RWPE2 (cell line): Measurements from ENCODE around the gene LOC128125822.

ENCODE experiments used
- ATAC-seq: fragments of 200-7000 bp; cut with Tn5 transposase; 3 replicates; pipeline ENCODE4 v1.9.1; 2021; ENCODE audit warnings: low read depth
- DNase-seq: peaks from one replicate; pipeline ENCODE4 v3.0.0-alpha.2; 2020; ENCODE audit warnings: low spot score
- H3K27ac ChIP-seq: fragments of 450-650 bp; 2 replicates; pipeline ENCODE4 v1.5.1; 2017; ENCODE audit warnings: mild to moderate bottlenecking; ENCODE audit not compliant: poor library complexity, severe bottlenecking
- H3K27me3 ChIP-seq: fragments of 250-450 bp; sonication (Bioruptor Pico); 2 replicates; pipeline ENCODE4 v1.5.1; 2021; ENCODE audit warnings: mild to moderate bottlenecking, moderate library complexity; ENCODE audit not compliant: insufficient read depth, poor library complexity, severe bottlenecking
- H3K36me3 ChIP-seq: fragments of 250-450 bp; sonication (Bioruptor Pico); 2 replicates; pipeline ENCODE4 v1.5.1; 2020; ENCODE audit warnings: low read depth, mild to moderate bottlenecking, moderate library complexity
- H3K4me1 ChIP-seq: fragments of 250-450 bp; sonication (Bioruptor Pico); 2 replicates; pipeline ENCODE4 v1.5.1; 2021; ENCODE audit warnings: mild to moderate bottlenecking, moderate library complexity; ENCODE audit not compliant: insufficient read depth, poor library complexity, severe bottlenecking
- H3K4me3 ChIP-seq: fragments of 250-450 bp; sonication (Bioruptor Pico); 2 replicates; pipeline ENCODE4 v1.5.1; 2021; ENCODE audit warnings: mild to moderate bottlenecking, moderate library complexity; ENCODE audit not compliant: severe bottlenecking
- H3K9me3 ChIP-seq: fragments of 250-450 bp; sonication (Bioruptor Pico); 2 replicates; pipeline ENCODE4 v1.5.1; 2021; ENCODE audit warnings: mild to moderate bottlenecking, moderate library complexity; ENCODE audit not compliant: severe bottlenecking
- TF ChIP-seq, protein P1 (sequence below): fragments of 450-650 bp; IDR thresholded peaks from one replicate; pipeline ENCODE4 v1.5.1; 2017; ENCODE audit warnings: mild to moderate bottlenecking, moderate library complexity; ENCODE audit not compliant: poor library complexity, severe bottlenecking

Gene LOC128125822

DNA sequence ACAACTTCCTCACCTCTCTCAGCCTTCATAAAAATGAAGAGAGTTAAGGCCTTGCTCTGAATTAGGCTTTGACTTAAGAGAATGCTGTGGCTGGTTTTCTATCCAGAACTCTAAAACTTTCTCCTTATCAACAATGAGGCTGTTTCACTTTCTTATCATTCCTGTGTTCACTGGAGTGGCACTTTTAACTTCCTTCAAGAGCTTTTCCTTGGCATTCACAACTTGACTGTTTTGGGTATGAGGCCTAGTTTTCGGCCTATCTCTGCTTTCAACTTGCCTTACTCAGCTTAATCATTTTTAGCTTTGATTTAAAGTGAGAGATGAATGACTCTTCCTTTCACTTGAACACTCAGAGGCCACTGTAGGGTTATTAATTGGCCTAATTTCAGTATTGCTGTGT, 4.3 kb upstream of the LOC128125822 start:
- Histone ChIP-seq H3K4me3 (no peak overlapping the region), H3K27ac (no peak overlapping the region), H3K4me1 (peaks cover 43% of the 10 kb centered on the region), H3K9me3 (no peaks in the 10 kb centered on the region), H3K36me3 (peaks cover 5% of the 10 kb centered on the region), H3K27me3 (no peaks in the 10 kb centered on the region)
- DNase-seq, result no peak
- TF ChIP-seq, protein P1, sequence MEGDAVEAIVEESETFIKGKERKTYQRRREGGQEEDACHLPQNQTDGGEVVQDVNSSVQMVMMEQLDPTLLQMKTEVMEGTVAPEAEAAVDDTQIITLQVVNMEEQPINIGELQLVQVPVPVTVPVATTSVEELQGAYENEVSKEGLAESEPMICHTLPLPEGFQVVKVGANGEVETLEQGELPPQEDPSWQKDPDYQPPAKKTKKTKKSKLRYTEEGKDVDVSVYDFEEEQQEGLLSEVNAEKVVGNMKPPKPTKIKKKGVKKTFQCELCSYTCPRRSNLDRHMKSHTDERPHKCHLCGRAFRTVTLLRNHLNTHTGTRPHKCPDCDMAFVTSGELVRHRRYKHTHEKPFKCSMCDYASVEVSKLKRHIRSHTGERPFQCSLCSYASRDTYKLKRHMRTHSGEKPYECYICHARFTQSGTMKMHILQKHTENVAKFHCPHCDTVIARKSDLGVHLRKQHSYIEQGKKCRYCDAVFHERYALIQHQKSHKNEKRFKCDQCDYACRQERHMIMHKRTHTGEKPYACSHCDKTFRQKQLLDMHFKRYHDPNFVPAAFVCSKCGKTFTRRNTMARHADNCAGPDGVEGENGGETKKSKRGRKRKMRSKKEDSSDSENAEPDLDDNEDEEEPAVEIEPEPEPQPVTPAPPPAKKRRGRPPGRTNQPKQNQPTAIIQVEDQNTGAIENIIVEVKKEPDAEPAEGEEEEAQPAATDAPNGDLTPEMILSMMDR, result no peak
- ATAC-seq, result no peak

DNA sequence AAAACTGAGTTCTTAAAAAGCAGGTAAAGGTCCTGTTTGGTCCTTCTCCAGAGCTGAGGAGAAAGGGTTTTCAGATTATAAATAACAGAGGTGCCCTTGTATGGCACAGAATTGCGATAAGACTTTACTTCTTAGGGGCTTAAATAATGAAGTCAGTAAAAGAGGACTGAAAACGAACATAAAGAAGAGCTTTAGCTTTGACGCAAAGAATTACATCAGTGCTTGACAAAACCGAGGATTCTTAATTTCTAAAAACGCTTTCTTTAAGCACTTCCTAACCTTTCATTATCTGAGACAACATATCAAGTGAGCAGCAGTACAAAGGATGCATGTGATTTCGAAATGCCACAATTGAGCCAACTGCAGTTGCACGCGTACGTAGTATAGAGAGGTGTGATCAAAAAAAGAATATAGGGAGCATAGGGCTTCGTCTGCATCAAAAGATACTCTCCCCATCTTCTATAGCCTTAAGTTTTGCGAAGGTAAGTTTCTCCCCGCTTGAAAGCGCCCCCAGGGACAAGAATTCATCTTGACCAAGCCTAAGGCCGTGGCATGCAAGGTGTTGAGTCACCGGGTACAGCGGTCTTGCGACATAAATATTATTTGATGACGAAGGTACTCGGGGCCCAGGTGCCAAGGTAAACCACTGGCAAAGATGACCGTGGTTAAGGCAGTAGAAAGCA, 778 bp upstream of the LOC128125822 start:
- Histone ChIP-seq H3K36me3 (peaks cover 41% of the 10 kb centered on the region), H3K27me3 (no peaks in the 10 kb centered on the region), H3K9me3 (no peaks in the 10 kb centered on the region), H3K27ac (peak overlapping the region; percentile 97), H3K4me3 (peak overlapping the region; percentile 76), H3K4me1 (peaks cover 22% of the 10 kb centered on the region)
- peak; percentile 57 for ATAC-seq
- peak; percentile 90 for DNase-seq
- TF ChIP-seq, protein P1, result peak; percentile 39

DNA sequence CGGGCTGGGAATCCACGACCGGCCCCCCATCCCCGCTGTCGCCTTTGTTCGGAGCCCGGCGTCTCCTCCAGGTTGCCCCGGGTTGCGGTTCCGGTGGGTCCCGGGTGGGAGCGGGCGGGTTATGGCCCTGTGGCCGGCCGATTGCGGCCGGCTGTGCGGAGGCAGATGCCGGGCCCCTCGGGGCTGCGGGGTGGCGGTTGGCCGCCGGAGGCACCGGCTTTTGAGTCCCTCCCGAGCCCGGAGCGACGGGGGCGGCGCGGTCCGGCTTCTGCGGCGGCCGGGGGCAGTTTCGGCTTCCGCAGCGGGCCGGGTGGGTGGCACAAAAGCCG, 431 bp downstream of the LOC128125822 start:
- peak overlapping the region; percentile 97 for H3K27ac ChIP-seq
- peak overlapping the region; percentile 76 for H3K4me3 ChIP-seq
- DNase-seq, result no peak
- no peaks in the 10 kb centered on the region for H3K9me3 ChIP-seq
- H3K27me3 ChIP-seq, result no peaks in the 10 kb centered on the region
- no peak for ATAC-seq
- TF ChIP-seq, protein P1, result no peak
- H3K4me1 ChIP-seq, result peaks cover 25% of the 10 kb centered on the region
- H3K36me3 ChIP-seq, result peaks cover 53% of the 10 kb centered on the region

DNA sequence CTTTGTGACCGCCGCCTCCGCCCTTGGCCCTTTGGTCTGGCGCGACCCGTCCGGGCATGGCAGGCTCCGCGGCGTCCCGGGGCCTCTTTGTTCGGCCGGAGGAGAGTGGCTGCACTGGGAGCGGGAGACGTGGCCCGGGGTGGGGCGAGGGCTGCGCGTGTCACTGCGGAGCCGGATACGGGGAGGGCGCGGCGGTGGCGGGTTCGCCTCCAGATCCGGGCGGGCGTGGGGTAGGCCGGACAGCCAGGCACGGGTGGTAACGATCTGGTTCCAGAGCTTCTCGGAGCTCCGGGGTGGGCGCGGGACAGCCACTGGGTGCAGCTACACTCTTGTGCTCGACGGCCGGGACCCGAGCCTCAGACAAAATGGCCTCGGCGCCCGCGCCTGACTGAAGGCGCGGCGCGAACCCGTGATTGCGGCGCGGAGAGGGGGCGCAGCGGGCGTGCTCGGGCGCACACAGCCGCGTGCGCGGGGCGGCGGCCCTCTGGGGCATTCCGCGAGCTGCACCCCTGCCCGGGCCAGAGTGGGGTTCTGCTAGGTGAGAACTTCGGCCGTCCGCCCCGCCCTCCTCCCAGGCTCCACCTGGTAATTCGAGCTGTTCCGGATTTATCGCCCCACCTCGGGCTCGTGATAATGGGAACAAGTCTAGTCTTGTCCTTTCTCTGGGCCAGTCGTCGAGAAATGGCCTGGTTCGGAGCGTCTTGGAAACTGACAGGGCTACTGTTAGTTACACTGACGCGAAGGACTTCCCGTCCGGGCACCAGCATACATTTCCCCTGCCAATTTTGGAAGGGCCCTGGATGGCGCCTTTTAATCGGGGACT, 1.0 kb downstream of the LOC128125822 start:
- TF ChIP-seq, protein P1, result no peak
- Histone ChIP-seq H3K36me3 (peaks cover 59% of the 10 kb centered on the region), H3K4me1 (peaks cover 25% of the 10 kb centered on the region)

More for the DNA sequence above, 1.0 kb downstream of the LOC128125822 start:
- H3K4me3 ChIP-seq, result peak overlapping the region; percentile 76
- H3K27ac ChIP-seq, result peak overlapping the region; percentile 97
- H3K9me3 ChIP-seq, result no peaks in the 10 kb centered on the region
- ATAC-seq (peak; percentile 65), DNase-seq (peak; percentile 95)
- no peaks in the 10 kb centered on the region for H3K27me3 ChIP-seq
